GM15510 (cell line): ENCODE measurements around the gene RGS7BP.

Experiments
- POLR2A ChIP-seq: IDR thresholded peaks from 3 replicates; pipeline ENCODE4 v1.6.1; 2011; ENCODE audit warnings: borderline replicate concordance; ENCODE audit not compliant: insufficient read length; ENCODE audit errors: extremely low read depth

Gene RGS7BP

GRCh38 chr5:64594025-64594424 is 88.2 kb downstream of the RGS7BP start:
- no peak for TF ChIP-seq POLR2A

- no peak for TF ChIP-seq POLR2A
Observed at GRCh38 chr5:64594601-64595000, 88.8 kb downstream of the RGS7BP start.

- TF ChIP-seq POLR2A: no peak
Observed at GRCh38 chr5:64595031-64595855, 89.4 kb downstream of the RGS7BP start.

- no peak for TF ChIP-seq POLR2A
Observed at GRCh38 chr5:64599226-64599625, 93.4 kb downstream of the RGS7BP start.

- no peak for TF ChIP-seq POLR2A
Observed at GRCh38 chr5:64603676-64604075, 97.9 kb downstream of the RGS7BP start.

GRCh38 chr5:64606926-64607325 is 101.1 kb downstream of the RGS7BP start:
- no peak for TF ChIP-seq POLR2A

GRCh38 chr5:64612344-64612961 is 106.6 kb downstream of the RGS7BP start:
- no peak for TF ChIP-seq POLR2A

GRCh38 chr5:64615895-64616294 is 110.1 kb downstream of the RGS7BP start:
- no peak for TF ChIP-seq POLR2A

- no peak for TF ChIP-seq POLR2A
Observed at GRCh38 chr5:64619609-64620008, 113.8 kb downstream of the RGS7BP start.

GRCh38 chr5:64622991-64623390 is 117.2 kb downstream of the RGS7BP start:
- TF ChIP-seq POLR2A: no peak

GRCh38 chr5:64625678-64626077 is 119.9 kb downstream of the RGS7BP start:
- no peak for TF ChIP-seq POLR2A

GRCh38 chr5:64628901-64629300 is 123.1 kb downstream of the RGS7BP start:
- TF ChIP-seq POLR2A: no peak

- no peak for TF ChIP-seq POLR2A
Observed at GRCh38 chr5:64629841-64630240, 124.0 kb downstream of the RGS7BP start.

GRCh38 chr5:64632251-64632650 is 126.4 kb downstream of the RGS7BP start:
- no peak for TF ChIP-seq POLR2A

- no peak for TF ChIP-seq POLR2A
Observed at GRCh38 chr5:64634997-64635686, 129.3 kb downstream of the RGS7BP start.
